GM12891 (cell line): ENCODE data around the gene PPIP5K2.

ENCODE experiments used
- POLR2A ChIP-seq: IDR thresholded peaks from 2 replicates; pipeline ENCODE4 v1.6.1; 2011; ENCODE audit warnings: low read depth, low read length, control low read depth
- POLR2AphosphoS5 ChIP-seq: IDR thresholded peaks from 2 replicates; pipeline ENCODE4 v1.6.1; 2011; ENCODE audit warnings: low read depth, low read length, control low read depth
- POU2F2 ChIP-seq: IDR thresholded peaks from 2 replicates; pipeline ENCODE4 v1.6.1; 2011; ENCODE audit warnings: low read depth, mild to moderate bottlenecking, control low read depth, low read length, moderate library complexity
- SPI1 ChIP-seq: IDR thresholded peaks from 2 replicates; pipeline ENCODE4 v1.6.1; 2011; ENCODE audit warnings: low read depth, low read length, control low read depth
- TAF1 ChIP-seq: IDR thresholded peaks from 2 replicates; pipeline ENCODE4 v1.6.1; 2011; ENCODE audit warnings: low read depth, low read length, control low read depth

GRCh38 chr5:103237778-103238177 is 117.7 kb downstream of the PPIP5K2 start:
- TF ChIP-seq POLR2AphosphoS5 (no peak), POLR2A (no peak), TAF1 (no peak), POU2F2 (no peak), SPI1 (no peak)
